HG02885 (cell line): ENCODE measurements around the gene TRIM51.
"Not testable (repeated sequence)": the region's sequence is repeated elsewhere in the genome, so short reads cannot be mapped to it uniquely, and the experiment has no call there.

ENCODE experiments used
- ATAC-seq: cut with Tn5 transposase; IDR thresholded peaks from one replicate; pipeline ENCODE4 v1.9.1; 2021; ENCODE audit warnings: mild to moderate bottlenecking; ENCODE audit not compliant: unreplicated experiment, poor library complexity

TRIM51 gene, protein sequence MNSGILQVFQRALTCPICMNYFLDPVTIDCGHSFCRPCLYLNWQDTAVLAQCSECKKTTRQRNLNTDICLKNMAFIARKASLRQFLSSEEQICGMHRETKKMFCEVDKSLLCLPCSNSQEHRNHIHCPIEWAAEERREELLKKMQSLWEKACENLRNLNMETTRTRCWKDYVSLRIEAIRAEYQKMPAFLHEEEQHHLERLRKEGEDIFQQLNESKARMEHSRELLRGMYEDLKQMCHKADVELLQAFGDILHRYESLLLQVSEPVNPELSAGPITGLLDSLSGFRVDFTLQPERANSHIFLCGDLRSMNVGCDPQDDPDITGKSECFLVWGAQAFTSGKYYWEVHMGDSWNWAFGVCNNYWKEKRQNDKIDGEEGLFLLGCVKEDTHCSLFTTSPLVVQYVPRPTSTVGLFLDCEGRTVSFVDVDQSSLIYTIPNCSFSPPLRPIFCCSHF

GRCh38 chr11:55882997-55883396, at the start of gene TRIM51:
Gene TRIM51 (plus strand): TSS chr11:55883297. CDS start chr11:55885429, 2,132 bp downstream.
- ATAC-seq = not testable (repeated sequence)

- ATAC-seq = no peak
These were observed 44.6 kb upstream of the TRIM51 start, which contains the start of gene OR5D16 for GRCh38 chr11:55838452-55838851. Gene OR5D16 (plus strand): TSS chr11:55838752. CDS start chr11:55838752, 0 bp downstream.

GRCh38 chr11:55847453-55847852, 35.6 kb upstream of the TRIM51 start:
- no peak for ATAC-seq

DNA sequence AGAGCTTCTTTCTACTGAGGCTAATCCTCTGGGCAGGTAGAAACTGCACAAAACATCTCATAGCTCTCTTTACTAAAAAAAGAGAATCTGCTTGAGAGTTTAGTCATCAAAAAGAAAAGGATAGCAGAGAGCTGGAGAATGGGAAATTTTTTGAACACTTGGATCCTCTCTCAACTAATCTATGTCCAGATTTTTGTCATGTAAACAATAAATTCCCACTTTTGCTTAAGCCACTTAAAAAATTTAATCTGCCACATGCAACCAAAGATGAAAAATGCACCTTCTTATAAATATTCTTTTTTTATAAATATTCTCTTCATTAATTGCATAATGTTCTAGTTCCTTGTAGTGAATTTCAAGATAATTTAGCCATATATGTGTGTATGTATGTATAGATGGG, 34.1 kb upstream of the TRIM51 start:
- ATAC-seq = no peak

- ATAC-seq = no peak
These were observed 31.0 kb upstream of the TRIM51 start for GRCh38 chr11:55852141-55852540.

DNA sequence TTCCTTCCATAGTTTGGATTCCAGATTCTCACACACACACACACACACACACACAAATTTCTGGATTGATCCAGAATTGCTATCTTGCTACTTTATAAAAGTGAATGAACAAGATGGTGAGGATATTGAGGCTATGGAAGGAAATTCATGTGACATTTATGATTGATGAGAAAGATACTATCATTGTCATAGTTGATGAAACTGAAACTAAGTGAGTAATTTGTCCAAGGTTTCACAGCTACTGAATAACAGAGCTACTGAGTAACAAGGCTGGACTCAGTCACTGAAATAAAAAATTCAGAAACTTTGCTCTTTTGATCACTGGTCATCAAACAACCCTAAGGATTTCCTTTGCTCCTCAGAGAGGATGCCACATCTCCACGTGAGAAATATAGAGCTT, 28.4 kb upstream of the TRIM51 start:
- no peak for ATAC-seq

GRCh38 chr11:55867354-55867753, 15.7 kb upstream of the TRIM51 start:
- ATAC-seq = not testable (repeated sequence)

DNA sequence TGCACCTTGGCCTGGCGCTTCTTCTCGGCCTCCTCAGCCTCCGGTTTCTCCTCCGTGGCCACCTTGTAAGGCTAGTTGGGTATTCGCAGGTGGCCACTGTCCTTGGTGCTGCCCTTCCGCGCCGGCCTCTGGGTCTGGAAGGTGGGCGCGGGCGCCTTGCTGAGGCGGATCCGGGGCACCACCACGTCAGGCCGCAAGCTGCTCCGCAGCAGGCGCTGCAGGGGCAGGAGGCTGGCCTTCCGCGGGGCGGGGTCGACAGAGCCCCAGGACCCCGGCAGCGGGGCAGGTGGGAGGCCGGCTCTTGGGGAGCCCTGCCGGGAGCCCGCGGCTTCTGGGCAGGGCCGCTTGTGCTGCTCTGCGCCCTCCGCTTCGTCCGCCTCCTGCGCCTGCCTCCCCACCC, 10.4 kb upstream of the TRIM51 start:
- not testable (repeated sequence) for ATAC-seq

DNA sequence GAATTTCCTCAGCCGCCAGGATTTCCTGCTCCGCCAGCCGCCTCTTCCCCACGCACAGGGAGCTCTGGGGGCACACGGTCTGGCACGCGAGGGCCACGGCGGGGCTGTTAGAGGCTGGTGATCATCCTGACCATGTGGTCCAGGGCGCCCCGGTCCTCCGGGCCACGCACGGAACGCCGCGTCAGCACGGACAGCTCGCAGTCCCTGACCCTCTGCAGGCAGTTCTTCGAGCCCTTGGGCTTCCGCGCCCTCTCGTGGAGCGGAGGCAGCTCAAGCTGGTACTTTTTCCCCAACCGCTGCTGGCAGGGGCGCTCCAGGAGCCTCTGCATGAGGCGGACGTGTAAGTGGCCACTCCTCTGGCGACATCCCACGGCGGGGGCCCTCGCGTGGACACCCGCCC, 10.0 kb upstream of the TRIM51 start:
- not testable (repeated sequence) for ATAC-seq

GRCh38 chr11:55884995-55885394, 1.9 kb downstream of the TRIM51 start:
- not testable (repeated sequence) for ATAC-seq

GRCh38 chr11:55885481-55885880, 2.4 kb downstream of the TRIM51 start:
- not testable (repeated sequence) for ATAC-seq

DNA sequence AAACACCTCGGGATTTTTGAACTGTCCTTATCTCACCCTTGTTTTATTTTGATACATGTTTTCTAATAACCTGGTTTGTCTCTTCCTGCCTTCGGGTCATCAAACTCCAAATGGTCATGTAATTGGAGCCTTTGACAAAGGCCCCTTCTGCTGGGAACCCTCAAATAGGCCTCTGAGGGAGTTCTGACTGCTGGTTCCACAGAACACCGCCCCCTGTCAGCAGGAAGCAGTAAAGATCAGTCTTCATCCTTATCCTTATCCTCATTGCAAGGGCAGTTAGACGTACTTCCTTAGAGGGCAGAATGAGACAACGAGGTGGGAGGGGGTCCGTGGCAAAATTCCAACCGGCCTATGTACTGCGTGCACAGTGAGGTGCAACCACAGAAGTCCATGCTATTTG, 12.1 kb downstream of the TRIM51 start:
- ATAC-seq = no peak

GRCh38 chr11:55902308-55902707, 19.2 kb downstream of the TRIM51 start:
- ATAC-seq = no peak

DNA sequence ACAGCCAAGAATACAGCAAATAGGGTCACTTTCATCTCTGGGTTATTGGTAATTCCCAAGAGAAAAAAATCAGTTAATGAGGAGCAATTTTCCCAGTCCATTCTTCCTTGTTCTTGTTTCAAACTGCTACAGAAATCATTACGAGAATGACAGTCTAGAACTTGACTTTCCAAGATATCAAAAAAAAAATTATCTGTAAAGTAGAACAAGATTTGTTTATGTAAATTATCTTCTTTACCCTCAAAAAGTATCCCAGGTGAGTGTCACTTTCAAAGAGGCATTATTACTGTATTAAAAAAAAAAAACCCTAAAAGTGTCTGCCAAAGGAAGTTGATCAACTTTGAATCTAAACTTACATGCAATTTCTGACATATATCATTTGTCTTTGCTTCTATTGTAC, 31.4 kb downstream of the TRIM51 start, which contains the start of gene OR5W2:
Gene OR5W2 (minus strand): TSS at position 101 of the 400 bp plus-strand sequence. CDS start 0 bp downstream, at position 101.
- ATAC-seq = no peak

GRCh38 chr11:55920537-55920936, 37.4 kb downstream of the TRIM51 start:
- no peak for ATAC-seq

DNA sequence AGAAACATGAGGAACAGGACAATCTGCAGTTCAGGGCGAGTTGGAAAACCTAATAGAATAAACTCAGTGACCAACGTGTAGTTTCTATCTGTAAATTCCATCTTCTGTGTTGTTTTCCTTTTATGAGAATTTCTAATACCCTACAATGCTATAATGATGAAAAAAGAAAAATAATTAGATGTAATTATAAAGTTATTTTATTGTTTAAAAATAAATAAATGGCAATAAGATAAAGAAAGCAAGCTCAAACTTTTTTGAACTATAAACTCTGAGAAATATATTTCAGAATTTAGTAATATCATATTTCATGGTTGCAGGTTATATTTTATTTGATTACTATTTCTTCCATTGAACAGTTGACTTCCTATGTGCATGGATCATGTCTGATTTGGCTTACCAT, 53.2 kb downstream of the TRIM51 start, which contains the start of gene OR5I1:
Gene OR5I1 (minus strand): TSS at position 101 of the 400 bp plus-strand sequence. CDS start 0 bp downstream, at position 101.
- no peak for ATAC-seq
